Measurements from ENCODE around the gene STRA6. TPM values are rescaled to one million over a fixed set of nuclear protein-coding genes. Genes with fewer than 3 reads are reported as not detected.

STRA6 gene
- total RNA-seq, 4 donors from 2014 or later, result 0.19 TPM; not detected in 3

DNA sequence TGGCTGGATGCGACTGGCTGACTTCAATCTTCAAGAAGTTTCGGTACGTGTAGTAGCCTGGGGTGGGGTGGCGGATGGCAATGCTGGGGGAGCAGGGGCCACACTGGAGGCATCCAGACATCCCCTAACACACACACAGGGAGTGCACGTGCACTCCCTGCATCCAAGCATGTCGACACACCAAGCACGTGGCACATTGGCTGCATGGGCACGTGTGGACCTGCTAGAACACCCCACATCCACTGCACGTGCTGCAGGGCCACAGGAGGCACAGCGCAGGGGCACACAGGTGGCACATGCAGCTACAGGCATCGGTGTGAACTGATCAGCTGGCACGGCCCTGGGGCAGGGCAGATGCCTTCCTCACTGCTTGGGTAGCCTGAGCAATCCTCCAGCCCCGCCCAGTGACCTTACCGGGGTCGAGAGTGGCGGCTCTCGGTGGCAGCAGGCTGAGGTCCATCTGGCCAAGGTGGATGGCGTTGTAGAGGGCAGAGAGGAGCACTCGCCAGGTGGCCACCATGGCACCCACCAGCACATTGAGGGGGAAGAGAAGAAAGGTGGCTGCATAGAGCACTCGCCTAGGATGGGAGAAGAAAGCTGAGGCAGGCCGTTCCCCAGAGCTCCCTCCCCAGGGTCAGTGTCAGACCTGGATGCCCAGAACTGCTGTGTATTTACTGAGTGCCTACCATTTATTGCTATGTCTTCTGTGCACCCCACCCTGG is 21.5 kb downstream of the STRA6 start:
- no peak for DNase-seq (ENCODE audit: low spot score)
- ATAC-seq (ENCODE audit: low FRiP score), result no peak
- TF ChIP-seq CTCF (IDR thresholded peaks at IDR 0.05), result no peak

DNA sequence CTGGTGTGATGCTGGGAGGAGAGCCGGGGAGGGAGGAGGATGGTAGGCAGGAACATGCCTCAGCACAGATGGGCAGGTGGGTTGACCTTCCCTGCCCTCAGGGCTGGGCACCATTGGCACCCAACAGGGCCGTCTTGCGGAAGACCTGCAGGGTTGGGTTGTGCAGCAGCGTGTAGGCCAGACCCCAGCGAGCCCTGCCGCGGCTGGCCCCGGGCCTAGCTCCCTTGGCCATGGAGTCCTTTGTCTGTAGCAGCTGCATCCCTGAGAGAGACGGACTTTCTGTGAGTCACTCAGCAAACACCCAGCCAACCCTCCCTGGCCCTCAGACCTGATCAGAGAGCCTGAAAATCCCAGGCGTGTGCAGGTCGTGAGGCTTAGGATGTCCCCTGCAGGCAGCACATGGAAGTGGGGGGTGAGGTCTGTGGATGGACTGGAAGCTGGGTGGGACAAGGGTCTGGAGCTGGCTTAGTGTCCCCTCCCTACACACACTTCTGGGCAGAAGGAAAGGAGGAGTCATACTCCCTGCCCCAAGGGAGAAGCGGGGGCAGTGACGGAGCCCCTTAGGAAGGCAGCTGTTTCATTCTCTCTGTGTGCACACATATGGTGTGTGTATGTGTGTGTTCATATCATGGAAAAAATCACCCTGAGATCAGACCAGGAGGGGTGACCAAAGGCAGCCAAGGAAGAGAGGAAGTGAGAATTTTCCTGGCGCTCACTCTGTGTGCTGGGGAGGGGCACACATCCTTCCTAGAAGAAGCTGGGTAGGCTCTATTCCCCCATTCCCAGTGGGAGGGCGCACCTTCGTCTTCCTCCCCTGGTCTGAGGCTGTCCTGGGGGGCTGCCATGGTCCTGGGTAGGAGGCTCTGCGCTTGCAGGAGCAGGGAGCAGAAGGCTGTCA is 22.4 kb downstream of the STRA6 start:
- TF ChIP-seq CTCF (IDR thresholded peaks at IDR 0.05), result no peak
- ATAC-seq (ENCODE audit: low FRiP score), result peak; percentile 5
- no peak for DNase-seq (ENCODE audit: low spot score)

GRCh38 chr15:74179101-74179841 is 23.3 kb downstream of the STRA6 start:
- TF ChIP-seq CTCF (IDR thresholded peaks at IDR 0.05), result no peak

DNA sequence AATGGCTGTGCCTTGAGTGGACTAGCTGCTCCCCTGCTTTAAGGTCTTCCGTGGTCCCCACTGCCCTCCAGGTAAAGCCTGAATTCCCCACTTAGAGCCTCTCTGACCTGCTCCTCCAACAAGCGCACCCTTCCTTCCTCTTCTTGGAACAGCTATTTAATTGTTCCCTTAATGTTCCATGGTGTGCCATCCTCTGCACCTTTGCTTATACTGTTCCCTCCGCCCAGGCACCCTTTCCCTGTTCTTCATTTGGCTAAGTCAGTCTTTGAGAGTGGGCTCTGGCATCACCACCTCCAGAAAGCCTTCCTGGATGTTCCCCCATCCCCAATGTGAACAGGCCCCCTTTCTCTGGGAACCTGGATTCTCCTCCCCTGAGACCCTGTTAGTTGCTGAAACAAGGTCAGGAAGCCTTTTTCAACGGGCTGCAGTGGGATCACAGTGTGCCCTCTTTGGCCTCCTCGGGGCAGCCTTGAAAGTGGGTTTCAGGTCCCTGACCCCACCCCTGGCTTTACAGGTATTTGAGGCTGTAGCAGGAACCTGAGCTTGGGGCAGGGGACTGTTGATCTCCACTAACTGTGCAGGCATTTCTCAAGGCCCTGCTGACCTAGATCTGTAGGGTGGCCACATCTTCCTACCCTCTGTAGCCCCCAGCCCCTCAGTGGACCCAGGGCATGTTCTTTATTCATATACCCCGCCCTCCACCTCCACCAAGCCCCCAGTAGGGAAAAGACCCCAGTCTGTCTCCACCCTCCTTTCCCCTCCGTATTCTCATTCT is 24.1 kb downstream of the STRA6 start:
- no peak for ATAC-seq (ENCODE audit: low FRiP score)
- TF ChIP-seq CTCF (IDR thresholded peaks at IDR 0.05), result no peak
- DNase-seq (ENCODE audit: low spot score), result no peak

More at GRCh38 chr15:74179101-74179841, 23.3 kb downstream of the STRA6 start:
- peak; percentile 48 for DNase-seq (ENCODE audit: low spot score)
- peak; percentile 96 for ATAC-seq (ENCODE audit: low FRiP score)

DNA sequence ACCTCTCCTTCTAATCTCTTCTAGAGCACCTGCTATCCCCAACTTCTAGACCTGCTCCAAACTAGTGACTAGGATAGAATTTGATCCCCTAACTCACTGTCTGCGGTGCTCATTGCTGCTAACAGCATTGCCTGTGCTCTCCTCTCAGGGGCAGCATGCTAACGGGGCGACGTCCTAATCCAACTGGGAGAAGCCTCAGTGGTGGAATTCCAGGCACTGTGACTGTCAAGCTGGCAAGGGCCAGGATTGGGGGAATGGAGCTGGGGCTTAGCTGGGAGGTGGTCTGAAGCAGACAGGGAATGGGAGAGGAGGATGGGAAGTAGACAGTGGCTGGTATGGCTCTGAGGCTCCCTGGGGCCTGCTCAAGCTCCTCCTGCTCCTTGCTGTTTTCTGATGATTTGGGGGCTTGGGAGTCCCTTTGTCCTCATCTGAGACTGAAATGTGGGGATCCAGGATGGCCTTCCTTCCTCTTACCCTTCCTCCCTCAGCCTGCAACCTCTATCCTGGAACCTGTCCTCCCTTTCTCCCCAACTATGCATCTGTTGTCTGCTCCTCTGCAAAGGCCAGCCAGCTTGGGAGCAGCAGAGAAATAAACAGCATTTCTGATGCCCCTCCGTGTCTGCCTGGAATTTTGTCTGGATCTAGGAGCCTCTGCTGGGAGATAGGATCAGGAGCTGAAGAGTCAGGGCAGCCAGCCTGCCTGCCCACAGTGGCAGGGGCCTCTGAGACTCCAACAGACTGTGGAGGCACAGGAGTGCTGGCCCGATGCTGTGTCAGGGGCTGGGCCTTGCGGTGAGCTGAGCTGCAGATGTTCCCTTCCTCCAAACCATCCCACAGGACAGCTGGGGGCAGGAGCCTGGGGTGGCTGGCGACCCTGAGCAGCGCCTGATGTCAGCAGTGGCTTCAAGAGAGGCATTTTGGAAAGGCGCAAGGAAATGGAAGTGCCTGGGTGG is 26.0 kb downstream of the STRA6 start:
- TF ChIP-seq CTCF (IDR thresholded peaks at IDR 0.05), result no peak
- DNase-seq (ENCODE audit: low spot score), result no peak
- ATAC-seq (ENCODE audit: low FRiP score), result no peak
